ENCODE results near the gene OSTN.

Gene OSTN

GRCh38 chr3:191314109-191314728, 115.2 kb downstream of the OSTN start:
- no peak for DNase-seq
